NCI-H1436 (cell line): ENCODE results near the gene PTPA.
"Not testable (repeated sequence)": the region's sequence is repeated elsewhere in the genome, so short reads cannot be mapped to it uniquely, and the experiment has no call there.

Experiments used
- DNase-seq: peaks from one replicate; lab custom pipeline; 2025; lab: John Stamatoyannopoulos, UW

PTPA gene

DNA sequence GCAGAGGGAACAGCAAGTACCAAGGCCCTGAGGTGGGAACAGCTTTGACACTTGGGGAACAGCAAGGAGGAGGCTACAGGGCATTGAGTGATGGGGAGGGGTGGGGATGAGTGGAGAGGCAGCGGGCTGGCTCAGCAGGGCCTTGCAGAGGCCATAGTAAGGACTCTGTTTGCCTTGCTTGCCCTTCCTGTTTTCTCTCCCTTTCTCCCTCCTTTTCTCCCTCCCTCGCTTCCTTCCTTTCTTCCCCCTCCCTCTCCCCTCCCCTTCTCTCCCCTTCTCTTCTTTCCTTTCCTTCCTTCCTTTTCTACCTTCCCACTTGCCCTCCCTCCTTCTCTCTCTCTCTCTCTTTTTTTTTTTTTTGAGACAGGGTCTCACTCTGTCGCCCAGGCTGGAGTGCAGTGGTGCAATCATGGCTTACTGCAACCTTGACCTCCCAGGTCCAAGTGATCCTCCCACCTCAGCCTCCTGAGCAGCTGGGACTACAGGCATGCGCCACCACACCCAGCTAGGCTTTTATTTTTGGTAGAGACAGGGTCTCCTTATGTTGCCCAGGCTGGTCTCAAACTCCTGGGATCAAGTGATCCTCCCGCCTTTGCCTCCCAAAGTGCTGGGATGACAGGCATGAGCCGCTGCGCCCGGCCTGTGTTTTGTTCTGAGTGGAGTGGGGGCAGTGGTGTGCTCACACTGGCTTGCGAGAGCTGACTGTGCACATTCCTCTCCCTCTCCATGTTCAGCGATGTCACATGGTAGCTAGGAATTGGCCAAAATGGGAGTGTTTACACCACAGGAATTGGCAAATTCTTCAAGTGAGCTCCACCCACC, 49.7 kb downstream of the PTPA start:
- no peak for DNase-seq

DNA sequence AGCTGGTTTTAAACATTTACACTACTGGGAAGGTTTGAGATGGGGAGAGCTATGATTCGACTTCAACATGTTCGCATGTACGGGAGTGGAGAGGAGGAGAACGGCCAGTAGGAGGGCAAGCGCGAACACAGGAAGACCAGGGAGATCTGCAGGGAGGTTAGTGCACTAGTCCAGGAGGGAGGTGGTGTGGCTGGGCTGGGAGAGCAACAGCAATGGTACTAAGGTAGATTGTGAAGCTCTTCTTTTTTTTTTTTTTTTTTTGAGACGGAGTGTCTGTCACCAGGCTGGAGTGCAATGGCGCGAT, 50.3 kb downstream of the PTPA start:
- DNase-seq = no peak

DNA sequence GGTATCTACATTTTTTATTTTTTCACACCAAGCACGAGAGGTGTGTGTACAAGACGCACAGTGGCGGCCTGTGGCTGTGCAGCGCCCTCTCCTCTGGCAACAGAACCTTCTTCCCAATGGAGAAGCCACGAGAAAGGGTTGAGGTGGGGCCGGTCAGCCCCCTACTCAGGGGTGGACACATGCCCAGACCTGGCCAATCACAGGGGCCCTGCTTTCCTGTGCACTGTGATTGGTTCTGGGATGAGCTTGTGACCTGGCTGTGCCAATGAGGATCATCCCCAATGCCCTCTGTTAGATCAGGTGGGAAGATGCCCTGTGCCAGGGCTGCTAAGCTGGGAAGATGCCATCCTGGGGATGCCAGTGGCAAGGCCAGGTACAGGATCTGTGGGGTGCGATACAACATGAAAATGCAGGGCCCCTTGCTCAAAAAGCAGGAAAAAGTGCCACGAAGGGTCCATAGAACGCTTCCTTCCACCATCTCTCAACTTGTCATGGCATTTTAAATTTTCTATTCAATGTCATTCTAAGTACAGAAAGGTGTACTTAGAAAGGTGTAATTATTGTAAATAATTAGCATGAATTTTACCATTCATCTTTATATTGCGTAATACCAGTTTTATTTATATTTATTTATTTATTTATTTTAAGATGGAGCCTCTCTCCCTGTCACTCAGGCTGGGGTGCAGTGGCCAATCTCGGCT, 51.4 kb downstream of the PTPA start:
- no peak for DNase-seq

DNA sequence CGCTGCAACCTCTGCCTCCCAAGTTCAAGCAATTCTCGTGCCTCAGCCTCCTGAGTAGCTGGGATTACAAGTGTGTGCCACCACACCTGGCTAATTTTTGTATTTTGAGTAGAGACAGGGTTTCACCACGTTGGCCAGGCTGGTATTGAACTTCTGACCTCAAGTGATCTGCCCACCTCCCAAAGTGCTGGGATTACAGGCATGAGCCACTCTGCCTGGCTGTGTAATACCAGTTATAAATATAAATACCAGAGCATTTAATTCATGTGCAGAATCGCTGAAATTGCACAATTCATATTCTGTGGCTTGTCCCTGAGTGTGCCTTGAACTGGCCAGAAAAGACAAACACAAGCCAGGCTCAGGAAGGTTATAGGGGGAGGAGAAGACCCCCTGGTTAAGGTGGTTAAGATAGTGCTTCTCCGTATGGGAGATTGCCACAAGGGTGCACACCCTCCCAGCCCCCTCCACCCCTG, 52.0 kb downstream of the PTPA start:
- not testable (repeated sequence) for DNase-seq

DNA sequence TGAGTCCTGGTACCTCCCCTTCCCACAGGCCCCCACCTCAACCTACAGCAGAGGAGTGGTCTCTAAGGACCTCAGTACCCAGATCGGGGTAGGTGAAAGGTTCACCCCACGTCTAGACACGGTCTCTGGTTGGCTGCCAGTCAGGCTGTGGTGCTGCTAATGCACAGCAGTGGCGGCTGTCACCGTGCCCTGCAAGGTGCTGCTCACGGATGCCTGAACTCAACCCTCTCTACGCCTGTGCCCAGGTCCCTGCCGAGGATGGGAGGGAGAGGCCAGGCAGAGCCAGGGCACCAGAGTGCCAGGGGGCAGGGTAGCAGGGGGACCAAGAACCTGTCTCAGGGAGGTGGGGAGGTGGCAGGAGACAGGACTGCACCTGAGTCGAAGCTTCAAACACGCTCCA, 52.5 kb downstream of the PTPA start:
- DNase-seq = no peak

DNA sequence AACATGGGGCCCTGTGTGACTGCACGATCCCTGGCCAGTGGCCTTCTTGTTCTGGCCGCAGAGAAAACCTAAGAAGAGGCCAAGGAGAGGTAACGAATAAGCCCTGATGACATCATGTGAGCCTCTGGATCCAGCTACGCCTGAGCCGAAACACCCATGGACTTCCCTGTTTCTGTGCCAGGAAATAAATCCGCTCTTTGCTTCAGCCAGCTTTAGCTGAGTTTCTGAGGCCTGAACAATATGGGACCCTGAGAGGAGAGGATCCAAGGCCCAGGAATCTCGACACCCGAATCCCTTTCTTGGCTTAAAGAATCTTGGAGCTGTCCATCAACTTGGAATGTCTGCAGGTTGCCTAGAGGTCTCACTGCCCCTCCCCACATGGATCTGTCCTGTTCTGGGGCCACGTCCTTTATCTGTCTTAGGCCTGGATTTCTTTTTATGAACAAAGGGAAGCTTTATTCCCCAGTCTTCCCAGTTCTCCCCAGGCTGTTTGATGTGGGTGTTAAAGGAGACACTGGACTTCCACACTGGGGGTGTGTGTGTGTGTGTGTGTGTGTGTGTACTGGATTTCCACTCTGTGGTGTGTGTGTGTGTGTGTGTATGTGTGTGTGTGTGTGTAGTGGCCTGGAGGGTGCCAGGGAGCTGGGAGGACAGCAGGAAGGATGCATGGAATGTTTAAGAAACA, 53.2 kb downstream of the PTPA start:
- no peak for DNase-seq

DNA sequence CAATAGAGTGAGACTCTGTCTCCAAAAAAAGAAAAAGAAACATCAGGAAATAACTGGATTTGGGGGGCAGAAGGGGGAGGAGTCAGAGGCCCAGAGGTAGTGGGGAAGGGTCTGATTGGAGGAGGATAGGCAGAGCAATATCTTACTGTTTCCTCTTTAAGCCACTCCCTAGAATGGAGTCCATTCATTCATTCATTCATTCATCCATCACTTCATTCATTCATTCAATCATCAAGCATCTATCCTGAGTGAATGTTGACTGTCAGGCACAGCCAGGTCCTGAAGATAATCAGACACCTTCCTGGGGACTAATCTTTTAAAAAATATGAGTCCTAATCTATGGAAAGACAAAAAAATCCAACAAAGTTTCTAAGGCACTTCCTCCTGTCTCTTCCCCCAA, 54.0 kb downstream of the PTPA start:
- DNase-seq = no peak

DNA sequence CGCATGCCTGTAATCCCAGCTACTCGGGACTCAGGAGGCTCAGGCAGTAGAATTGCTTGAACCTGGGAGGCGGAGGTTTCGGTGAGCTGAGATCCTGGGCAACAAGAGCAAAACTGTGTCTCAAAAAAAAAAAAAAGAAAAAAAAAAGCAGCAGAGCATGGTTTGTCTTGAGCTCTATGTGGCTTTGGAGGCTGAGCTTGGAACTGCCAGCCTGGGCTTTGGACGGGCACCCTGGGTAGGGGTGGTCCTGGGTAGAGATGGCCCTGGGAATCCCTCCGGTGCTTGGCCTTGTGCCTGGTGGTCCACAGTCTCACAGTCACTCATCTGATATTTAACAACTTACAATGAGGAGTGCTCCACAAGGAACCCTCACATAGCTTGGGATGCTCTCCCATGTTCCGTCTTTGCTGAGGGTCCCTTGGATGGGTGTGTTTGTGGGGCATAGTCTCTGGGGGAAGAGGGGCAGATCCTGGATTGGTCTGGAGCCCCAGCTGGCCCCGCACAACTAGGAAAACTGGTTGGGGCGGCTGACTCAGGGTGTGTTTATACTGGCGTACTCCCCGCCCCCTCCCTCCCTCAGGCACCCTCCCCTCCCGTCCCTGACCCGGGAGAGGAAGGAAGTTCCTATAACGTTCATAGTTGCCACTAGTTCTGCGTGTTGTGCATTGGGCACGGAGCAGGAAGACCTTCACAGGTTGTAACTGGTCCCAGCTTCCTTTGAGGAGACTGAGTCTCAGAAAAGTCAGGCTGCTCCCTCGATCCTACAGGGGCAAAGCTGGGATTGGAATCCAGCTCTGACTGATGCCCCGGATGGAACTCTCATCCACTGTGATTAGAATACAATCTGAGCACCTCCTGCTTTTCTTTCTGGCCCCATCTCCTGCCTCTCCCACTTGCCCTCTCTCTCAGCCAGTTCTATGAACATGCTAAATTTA, 55.7 kb downstream of the PTPA start:
- DNase-seq = no peak

DNA sequence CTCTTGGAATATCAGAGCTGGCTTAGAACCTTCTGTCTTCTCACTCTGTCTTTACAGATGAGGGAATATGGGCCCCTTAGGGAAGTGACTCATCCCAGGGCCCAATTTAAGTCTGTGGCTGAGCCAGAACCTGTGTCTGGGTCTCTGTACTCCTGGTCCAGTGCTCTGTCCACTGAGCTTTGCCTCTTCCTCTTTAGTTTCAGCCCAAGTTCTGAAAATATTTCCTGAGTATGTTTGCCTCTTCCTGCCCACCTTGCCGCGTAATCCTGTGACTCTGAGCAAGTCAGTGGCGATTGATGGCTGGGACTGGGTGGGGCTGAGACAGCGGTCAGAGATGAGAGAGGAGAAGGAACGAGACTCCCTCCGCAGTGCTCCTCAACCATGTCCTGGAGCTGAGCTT, 59.0 kb downstream of the PTPA start:
- no peak for DNase-seq

DNA sequence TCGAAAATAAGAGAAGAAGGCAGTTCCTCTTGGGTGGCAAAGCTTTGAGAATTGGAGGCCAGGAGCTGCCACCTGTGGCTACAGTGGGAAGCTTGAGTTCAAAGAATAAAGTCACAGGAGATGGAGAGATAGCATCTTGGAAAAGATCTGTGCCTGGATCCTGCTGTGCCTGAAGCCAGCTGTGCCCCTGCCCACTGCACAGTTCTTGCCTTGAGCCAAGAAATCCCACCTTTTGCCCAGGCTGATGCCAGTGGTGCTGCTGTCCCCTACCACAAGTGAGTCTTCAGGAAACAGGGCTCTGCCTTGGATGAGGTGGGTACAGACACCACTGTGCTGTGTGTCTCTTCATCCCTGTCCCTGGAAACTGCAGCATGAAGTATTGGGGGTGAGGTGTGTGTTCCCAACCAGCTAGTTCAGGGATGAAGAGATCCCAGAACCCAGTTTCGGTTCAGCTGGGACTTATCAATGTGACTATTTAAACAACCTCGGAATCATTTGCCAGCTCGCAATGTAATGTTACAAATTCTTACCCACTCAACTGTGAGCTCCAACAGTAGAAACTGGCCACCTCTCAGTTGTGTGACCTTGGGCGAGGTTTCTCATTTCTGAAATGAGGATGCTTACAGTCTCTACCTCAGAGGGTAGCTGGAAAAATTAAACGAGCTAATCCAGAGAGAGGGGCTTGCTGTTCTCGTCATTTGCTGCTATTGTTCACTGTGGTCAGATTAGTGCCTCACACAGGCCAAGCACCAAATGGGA, 61.0 kb downstream of the PTPA start:
- DNase-seq = no peak

DNA sequence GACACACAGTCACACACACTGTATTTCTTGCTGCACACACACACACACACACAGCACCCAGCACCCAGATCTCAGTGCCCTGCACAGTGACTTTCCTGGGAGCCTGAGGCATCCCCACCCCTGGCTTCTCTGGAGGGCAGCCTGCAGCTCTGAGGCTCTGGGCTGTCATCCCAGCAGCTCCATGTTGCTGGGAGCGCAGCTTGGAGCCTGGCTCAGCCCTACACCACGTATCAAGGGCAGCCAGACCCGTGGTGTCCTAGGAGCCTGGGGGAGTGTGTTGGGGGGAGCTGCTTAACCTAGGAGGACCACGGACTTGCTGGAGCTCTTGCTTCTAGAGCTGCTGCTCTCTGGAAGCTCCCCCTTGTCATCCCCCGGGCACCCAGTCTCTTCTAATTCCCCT, 61.6 kb downstream of the PTPA start:
- DNase-seq = no peak

DNA sequence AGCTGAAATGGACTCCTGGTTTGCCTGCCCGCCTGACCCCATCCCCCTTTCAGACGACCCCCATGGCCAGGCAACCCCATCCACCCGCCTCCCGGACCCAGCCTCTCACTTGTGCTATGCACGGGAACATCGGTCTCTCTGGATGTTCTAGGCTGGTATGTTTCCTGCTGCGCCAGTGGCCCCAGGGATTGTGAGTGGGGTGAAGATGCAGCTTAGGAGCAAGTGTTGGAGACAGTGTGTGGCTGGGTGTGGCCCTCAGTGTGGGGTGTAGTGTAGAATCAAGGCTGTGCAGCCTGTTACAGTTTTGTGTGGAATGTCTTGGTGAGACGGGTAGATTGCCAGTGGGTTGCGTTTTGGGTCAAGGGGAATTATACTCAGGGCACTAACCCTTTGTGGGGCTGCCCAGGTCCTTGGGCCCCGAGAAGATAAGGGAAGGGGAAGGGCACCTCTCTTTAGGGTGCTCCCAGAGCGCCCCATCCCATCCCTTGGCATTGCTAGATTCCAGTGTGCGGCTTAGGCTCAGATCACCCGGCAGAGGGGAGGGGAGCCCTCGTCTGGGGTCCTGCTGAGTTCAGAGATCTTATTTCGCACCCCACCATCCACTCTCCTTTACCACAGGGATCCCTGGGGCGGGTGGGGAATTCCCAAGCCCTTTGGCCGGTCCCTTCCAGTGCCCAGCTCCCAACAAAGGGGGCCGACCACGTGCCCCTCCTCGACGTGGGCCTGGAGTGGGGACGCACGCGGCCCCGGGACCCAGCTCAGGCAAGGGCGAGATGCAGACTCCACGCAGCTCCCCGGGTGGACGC, 62.3 kb downstream of the PTPA start:
- no peak for DNase-seq

DNA sequence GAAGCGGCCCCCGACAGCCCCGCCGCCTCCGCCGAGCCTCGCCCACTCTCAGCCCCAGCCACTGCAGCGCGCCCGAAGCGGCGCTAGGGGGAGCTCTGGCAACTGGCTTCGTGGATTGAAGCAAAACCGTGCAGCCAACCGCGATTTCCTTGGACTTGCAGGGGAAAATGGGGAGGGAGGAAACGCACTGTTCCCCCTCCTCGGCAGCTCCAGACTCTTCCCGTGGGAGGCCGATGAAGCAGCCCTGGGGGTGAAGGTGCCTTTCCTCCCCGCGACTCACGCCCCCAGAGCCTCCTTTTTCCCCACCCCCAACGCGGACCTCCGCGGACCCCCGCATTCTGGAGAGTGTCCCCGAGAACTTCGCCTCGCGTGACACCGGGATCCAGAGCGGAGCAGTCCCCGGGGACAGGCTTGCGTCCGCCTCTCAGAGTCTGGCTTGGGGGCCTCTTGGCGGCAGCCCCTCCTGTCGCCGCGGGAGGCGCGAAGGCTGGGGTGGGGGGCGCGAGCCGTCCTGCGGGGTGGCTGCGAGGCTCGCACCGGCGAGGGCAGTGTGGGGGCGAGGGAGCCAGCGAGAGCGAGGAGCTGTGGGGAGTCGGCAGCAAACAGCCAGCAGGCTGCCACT, 63.0 kb downstream of the PTPA start:
- peak; percentile 71 for DNase-seq

DNA sequence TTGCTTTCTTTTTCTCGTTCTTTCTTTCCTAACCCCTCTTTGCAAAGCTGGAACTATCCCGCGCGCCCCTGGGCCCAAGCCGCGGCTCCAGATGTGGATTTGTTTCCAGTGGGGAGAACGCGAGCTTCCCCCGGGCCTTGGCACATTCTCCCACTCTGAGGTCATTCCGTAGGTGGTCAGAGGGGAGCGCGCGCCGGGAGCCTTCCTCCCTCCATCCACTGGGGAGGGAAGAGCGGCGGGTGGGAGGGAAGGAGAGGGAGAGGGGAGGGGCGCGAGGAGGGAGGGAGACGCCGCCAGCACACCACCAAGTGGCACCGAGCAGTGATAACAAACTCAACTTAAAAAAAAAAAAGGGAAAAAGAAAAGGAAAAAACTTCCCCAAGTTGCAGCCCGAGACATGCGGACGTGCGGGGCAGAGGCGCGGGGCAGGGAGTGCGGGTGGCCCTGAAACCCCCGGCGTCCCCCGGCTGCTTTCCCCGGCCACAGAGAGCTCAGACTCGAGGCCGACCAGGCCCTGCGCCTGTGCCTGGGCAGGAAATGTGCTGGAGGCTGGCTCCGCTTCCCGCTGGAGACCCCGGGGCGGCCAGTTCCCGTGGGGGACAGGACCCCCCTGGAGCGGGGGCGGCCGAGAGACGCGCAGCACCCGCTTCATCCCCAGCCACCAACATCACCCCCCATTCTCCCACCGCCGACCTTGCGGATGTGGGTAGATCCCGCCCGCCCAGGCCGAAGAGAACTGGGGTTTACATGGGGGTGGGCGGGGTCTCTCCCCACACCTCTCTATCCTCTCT, 63.7 kb downstream of the PTPA start:
- DNase-seq = no peak

DNA sequence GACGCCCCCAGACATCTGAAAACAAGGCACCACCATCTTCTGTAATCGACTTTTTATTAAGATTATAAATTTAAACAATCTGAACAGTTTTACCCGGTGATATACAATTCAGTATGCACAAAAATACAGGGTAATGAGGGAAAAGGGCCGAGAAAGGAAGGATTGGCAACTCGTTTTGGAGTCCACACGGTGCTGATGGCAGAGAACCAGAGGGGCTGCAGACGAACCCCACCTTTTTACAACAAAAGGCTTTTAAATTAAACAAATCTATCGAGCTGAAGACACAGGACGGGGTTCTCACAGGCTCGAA, 64.3 kb downstream of the PTPA start:
- DNase-seq = no peak

DNA sequence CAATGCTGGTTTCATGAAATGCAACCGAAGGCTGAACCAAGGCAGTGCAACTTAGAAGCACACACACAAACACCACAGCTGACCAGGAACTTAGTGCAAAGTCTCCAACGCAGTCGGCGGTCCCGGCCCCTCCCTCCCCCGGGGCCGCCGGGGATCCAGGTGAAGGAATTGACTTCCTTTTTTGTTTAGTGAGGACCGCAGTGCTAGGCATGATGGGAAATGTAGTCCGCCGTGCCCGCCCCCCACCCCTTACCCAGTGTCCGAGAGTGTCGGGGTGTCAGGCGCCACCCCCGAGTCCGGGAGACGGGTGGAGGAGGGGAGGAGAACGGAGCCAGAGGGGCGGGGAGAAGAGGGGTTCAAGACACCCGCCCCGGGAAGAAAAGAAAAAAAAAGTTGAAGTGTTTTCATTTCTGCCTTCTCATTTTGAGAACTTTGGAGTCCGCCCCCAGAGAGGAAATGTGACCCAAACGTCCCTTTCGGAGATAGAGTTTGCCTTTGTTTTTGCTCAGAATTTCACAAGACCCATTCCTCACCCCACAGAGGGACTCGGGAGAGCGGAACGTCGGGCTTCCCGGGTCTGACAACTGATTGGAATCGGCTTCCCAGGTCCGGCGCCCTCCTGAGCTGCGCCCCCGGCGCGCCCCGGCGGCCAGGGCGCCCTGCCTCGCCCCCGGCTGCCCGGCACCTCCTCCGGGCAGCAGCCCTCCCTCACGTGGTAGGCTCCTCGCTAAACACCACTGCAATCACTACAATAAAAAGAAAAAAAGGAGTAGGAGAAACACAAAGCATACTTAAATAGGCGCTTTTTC, 64.8 kb downstream of the PTPA start:
- peak; percentile 23 for DNase-seq

DNA sequence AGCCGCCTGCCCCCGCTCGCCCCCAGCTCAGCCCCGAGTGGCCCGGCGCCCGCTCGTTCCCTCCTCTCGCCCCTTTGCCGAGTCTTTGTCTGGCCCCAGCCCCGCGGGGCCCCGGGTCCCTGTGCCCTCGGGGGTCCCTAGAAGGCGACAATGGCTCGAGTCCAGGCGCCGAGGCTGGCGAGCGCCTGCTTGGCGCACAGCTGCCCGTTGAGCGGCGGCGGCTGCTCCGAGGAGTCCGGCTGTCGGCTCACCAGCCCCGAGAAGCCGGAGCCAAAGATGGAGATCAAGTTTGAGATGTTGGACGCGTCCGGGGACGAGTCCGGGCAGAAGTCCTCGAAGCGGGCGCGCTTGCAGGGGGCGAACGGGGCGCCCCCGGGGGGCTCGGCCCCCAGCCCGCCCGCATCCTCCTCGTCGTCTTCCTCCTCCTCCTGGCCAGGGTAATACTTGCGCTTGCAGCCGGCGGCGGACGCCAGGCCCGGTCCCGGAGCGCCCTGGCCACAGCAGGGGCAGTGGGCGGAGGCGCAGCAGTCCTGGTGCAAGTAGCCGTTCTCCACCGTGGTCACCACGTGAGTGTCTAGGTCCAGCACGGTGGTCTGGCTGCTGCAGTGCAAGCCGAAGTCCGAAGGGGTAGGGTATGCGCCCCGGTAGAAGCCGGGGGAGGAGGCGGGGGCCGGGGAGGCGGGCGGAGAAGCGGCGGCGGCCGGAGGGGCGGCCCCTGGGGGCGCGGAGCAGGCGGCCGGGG, 65.7 kb downstream of the PTPA start:
- no peak for DNase-seq

DNA sequence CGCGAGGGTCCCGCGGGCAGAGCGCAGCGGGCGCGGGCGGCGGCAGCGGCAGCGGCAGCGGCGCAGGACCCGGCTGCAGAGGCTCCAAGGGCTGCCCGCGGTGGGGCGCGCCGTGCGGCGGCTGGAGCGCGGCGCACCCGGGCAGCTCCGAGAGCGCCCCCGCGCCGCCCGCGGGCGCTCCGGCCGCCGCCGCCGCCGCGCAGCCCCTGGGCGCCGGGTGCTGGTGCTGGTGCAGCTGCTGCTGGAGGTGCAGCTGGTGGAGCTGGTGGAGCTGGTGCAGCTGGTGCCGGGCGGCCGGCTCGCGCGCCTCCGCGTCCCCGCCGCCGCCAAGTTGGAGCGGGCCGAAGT, 66.2 kb downstream of the PTPA start:
- no peak for DNase-seq
